ENCODE measurements around the gene TYSND1.
"Not testable (repeated sequence)": the region's sequence is repeated elsewhere in the genome, so short reads cannot be mapped to it uniquely, and the experiment has no call there.

TYSND1 gene

GRCh38 chr10:70101668-70102067 lies 44.8 kb downstream of the TYSND1 start:
- no peak for FAIRE-seq

DNA sequence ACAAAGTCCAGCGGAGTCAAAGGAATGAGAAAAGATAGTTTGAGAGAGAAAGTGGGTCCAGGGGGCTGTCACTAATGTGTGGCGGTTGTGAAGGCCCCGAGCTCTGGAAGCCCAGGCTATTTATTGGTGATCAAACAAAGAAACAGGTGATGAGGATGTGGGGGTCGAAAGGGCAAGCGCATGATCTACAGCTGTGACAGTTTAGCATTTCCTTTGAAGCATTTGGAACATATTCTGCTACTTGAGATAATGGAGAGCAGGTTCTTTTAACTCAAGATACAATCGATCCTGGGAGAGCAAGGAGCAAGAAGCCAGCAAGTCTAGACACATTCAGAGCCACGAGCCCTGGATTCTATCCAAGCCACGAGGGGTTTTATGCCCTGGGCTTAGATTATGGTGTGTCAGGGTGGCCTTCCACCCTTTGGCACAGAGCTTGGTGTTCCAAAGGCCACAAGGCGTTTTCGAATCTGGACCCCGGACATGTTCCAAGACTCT lies 45.4 kb downstream of the TYSND1 start:
- FAIRE-seq: not testable (repeated sequence)

- FAIRE-seq: no peak
Observed at GRCh38 chr10:70098271-70098670, 48.2 kb downstream of the TYSND1 start.

- no peak for FAIRE-seq
Observed at GRCh38 chr10:70097459-70097858, 49.0 kb downstream of the TYSND1 start.

DNA sequence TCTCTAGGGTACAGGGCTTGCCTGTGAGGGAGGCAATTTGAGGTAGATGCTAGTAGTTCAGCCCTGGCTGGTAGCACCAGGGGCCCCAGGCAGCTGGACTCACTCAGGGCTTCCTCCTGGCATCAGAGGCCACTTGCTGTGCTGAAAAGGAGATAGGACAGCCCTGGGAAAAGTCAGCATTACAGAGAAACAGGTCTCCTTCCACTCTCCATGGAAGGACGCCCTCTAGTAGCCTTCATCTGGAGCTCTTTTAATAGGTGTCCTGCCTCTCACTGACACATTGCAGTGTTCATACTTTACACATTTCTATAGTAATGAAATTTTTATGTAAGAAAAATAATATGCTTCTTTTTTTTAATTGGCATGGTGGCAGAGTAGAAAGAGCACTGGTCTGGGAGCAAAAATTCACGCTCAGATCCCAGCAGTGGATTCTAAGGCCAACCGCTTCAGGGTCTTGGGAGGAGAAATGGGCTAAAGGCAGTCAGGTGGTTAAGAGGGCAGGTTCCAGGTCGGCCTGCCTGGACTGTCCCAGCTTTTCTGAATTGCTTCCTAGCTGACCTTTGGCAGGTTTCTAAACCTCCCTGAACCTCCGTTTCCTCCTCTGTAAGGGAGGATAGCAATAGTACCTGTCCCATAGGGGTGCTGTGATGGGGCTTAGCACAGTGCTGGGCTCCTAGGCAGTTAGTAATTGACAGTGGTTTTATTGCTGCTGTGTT lies 49.6 kb downstream of the TYSND1 start:
- no peak for FAIRE-seq

- no peak for FAIRE-seq
Observed at GRCh38 chr10:70096016-70096704, 50.3 kb downstream of the TYSND1 start.

DNA sequence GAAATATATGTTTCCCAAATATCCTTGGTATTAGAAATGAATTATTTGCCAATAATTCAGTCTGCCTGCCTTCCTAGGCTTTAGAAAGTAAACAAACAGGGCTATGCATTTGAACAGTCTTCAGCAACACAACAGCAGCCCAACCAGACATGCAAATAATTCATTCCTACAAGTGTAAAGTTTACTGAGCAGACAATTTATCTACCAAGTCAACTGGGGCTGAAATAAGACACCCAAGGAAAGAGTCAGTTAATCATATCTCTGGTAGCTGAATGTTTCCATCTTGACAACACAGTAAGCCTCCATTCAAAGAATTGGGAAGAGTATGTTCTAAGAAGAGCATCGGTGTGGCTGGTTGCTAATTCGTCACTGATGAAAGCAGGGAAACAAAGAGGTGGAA lies 52.2 kb downstream of the TYSND1 start:
- no peak for FAIRE-seq

- FAIRE-seq: no peak
Observed at GRCh38 chr10:70093335-70093944, 53.1 kb downstream of the TYSND1 start.

DNA sequence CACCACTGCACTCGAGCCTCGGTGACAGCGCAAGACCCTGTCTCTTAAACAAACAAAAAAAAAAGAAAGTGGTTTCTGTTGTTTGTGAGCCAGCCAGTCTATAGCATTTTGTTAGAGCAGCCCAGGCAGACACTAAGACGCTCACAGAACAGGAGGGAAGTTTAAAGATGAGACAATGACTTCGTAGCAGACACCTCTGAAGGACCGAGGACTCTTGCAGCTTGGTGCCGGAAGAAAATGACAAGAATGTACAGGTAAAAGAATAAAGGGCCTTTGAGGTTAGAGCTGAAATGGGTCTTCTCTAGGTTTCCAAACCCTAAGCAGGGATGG lies 54.1 kb downstream of the TYSND1 start:
- FAIRE-seq: no peak

DNA sequence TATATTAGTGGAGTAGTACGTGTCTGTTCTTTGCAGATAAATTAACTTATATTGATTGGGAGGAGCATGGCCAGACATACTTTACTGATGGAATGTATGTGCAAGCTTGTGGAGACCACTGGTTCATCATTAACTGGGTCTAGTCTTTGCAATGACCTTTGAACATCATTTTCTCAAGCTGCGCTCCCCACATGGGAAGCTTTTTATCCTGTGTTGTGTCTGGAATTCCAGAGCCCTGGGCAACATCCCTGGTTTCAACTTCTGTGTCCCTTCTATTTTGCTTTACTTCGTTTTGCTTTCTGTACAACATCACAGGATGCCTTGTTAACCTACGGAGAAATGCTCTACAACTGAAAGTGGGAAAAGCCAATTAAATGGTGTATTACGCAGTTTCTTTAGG lies 55.5 kb downstream of the TYSND1 start:
- FAIRE-seq: no peak

- FAIRE-seq: no peak
Observed at GRCh38 chr10:70090013-70090412, 56.5 kb downstream of the TYSND1 start.

GRCh38 chr10:70088308-70088698 lies 58.2 kb downstream of the TYSND1 start:
- no peak for FAIRE-seq
